DMS53 (cell line): Measurements from ENCODE around the gene RAB6D.
"Not testable (repeated sequence)": the region's sequence is repeated elsewhere in the genome, so short reads cannot be mapped to it uniquely, and the experiment has no call there.

Experiments used
- DNase-seq: peaks from one replicate; lab custom pipeline; 2025; lab: John Stamatoyannopoulos, UW

The RAB6D gene

GRCh38 chr2:131363703-131364186 lies at the start of gene RAB6D:
Gene RAB6D, minus strand, starts transcription at chr2:131364168. Its CDS starts 448 bp downstream, at chr2:131363720.
- peak; percentile 34 for DNase-seq

DNA sequence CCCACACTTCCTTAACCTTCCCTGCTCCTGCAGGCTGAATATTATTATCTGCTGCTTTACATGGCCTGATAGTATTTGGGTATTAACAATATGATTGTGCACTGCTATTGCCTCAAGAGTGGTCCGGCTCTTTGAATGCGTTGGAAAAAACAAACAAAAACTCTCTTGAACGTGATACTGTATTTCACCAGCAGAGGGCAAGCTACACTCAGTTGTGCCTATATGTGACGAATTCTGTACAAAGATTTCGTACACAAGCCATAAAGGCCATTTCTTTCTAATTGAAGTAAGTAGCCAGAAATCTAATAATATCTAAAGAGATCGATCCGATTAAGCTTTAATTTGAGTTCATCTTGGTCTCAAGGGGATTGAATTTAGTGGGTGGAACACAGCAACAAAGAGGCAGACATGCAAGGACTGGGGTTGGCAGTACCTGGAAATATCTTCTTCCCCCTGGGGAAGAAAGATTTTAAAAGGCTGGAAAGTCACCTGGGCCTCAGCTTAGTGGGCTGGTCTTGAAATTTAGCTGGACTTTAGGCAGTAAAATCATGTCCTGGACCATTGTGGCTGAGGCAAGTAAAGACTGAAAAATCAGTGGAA lies 49.3 kb upstream of the RAB6D start:
- DNase-seq = peak; percentile 49

- DNase-seq = no peak
Measured at GRCh38 chr2:131410173-131410572, 46.2 kb upstream of the RAB6D start.

DNA sequence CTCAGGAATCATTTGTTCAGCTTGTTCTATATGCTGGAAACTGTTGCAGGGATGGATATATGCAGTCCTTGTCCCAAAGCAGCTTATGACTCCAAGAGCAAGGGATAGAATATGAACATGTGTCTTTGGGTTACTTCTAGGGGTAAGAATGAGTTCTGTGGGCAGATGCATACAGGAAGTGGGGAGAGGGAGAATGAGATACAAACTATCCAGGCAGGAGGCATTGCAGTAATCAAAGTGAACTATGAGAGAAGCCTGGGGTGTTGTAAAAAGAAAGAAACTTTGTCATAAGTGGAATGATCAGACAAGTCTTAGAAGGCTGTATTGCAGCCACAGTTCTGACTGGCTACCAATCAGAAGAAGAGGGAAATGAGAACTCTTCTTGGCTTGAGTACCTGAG lies 44.8 kb upstream of the RAB6D start:
- no peak for DNase-seq

- no peak for DNase-seq
Measured at GRCh38 chr2:131408207-131408606, 44.2 kb upstream of the RAB6D start.

DNA sequence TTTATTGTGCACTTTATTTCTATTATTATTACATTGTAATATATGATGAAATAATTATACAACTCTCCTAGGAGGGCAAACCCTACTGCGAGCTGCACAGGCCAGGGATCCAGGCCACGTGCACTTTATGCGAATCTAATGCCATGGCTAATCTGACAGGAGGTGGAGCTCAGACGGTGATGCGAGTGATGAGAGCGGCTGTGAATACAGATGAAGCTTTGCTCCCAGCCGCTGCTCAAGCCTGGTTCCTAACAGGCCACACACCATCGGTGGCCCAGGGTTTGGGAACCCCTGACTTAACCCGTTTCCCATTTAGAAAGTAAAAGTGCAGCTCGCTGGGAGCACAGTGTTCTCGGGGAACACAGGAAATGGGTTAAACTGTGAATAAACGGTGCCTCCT lies 40.8 kb upstream of the RAB6D start:
- no peak for DNase-seq

GRCh38 chr2:131402320-131403039 lies 38.5 kb upstream of the RAB6D start:
- no peak for DNase-seq

- DNase-seq = no peak
Measured at GRCh38 chr2:131400849-131401248, 36.9 kb upstream of the RAB6D start.

DNA sequence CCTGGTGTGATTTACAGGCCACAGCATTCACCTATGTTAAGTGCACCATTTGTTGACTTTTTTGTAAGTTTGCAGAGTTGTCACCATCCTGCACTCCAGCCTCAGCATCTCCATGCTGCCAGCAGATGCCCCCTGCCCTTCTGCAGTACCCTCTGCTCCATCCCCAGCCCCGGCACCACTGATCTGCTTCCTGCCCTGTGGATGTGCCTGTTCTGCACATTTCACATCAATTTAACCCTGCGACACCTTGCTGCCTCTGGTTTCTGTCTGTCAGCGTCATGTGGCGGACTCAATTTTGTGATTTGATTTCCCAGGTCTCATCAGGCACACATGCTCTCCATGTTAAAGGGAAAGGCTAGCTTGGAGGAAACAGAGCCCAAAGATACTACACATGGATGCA lies 36.5 kb upstream of the RAB6D start:
- DNase-seq = not testable (repeated sequence)

- not testable (repeated sequence) for DNase-seq
Measured at GRCh38 chr2:131396209-131396608, 32.2 kb upstream of the RAB6D start.

GRCh38 chr2:131395024-131395645 lies 31.2 kb upstream of the RAB6D start:
- DNase-seq = peak; percentile 45

DNA sequence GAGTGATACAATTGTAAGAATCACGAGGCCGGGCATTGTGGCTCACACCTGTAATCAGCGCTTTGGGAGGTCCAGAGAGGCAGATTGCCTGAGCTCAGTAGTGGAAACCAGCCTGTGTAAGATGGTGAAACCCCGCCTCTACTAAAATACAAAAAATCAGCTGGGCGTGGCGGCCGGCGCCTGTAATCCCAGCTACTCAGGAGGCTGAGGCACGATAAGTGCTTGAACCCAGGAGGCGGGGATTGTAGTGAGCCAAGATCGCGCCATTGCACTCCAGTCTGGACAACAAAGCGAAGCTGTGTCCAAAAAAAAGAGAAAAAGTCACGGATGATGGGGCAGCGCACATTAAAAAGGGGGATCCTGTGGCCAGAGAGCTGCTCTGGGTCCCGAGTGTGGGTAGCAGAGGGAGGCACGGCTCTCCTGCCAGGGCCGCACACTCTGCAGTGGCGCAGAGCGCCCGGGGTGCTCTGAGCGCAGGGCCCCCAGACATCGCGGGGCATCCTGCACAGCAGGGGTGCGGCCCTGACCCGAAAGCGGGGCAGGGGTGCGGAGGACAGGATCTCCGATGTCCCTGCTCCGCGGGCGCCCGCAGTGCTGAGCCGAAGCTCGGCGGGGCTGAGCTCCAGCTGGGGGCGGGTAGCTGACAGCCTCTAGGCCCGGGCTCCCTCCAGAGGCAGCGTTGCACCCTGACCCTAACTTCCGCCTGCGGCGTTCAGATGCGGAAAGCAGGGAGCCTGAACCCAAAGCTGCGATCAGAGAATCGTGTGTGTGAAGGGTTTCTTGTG lies 30.4 kb upstream of the RAB6D start:
- DNase-seq = peak; percentile 62

- DNase-seq = not testable (repeated sequence)
Measured at GRCh38 chr2:131391953-131392352, 28.0 kb upstream of the RAB6D start.

GRCh38 chr2:131391471-131391870 lies 27.5 kb upstream of the RAB6D start:
- DNase-seq = not testable (repeated sequence)

DNA sequence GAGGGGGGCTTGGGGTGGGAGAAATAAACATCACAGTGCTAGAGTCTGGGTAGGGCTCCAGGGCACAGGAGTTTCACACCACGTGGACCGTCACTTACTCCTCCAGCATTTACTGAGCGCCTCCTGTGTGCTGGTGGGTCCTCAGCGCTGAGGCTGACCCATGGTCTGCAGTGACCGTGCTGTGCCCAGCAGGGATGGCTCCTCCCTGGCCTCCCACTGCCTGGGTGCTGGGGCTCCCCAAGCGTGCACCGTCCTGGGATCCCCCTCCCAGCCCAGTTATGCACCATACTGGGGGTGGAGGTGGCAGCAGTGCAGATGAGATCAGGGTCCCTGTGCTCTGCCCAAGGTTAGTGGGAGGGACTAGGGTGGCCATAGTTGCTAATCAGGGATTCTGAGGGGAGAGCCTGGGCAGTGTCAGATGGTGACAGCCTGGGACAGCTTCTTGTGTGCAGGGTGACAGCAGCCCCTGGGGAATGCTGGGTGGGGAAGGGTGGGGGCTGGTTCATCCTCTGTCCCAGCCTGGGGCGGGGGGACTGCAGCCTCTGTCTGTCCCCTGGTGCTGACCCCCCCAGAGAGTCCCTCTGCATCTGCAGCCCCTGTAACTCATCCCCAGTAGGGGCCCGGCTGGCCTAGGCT lies 26.6 kb upstream of the RAB6D start:
- not testable (repeated sequence) for DNase-seq

DNA sequence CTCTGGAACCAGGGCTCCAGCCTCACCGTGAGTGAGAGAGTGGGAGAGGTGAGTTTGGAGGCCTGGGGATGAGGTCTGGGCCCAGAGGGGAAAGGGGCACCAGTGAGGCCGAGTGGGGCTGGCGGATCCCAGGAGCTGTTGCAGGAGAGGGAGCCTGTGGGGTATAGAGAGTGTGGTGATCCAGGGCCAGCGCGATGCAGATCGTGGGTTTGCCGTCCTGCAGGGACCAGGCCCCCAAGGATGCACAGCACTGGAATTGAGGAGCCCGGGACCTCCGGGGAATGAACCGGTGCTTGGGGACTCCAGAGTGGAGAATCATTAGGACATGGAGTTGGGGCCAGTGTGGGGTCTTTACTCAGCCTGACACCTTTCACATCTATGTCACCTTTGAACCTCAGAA lies 25.7 kb upstream of the RAB6D start:
- DNase-seq = no peak

GRCh38 chr2:131388834-131389233 lies 24.9 kb upstream of the RAB6D start:
- DNase-seq = not testable (repeated sequence)

DNA sequence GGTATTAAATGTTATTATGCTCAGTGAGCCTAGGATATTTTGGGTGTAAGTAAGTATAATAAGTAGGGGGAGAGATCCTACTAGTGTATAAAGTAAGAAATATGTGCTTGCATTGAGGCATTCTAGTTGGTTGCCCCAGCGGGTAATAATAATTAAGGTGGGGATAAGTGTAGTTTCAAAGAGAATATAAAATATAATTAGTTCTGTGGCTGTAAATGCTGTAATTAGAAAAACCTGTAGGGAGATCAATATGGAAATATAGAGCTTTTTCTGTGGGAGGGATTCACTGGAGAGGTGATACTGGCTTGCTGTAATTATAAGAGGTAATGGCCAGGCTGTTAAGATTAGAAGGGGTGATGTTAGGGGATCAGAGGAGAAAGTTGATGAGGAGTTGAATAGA lies 9.1 kb upstream of the RAB6D start:
- DNase-seq = not testable (repeated sequence)

- DNase-seq = no peak
Measured at GRCh38 chr2:131369954-131370353, 6.0 kb upstream of the RAB6D start.

DNA sequence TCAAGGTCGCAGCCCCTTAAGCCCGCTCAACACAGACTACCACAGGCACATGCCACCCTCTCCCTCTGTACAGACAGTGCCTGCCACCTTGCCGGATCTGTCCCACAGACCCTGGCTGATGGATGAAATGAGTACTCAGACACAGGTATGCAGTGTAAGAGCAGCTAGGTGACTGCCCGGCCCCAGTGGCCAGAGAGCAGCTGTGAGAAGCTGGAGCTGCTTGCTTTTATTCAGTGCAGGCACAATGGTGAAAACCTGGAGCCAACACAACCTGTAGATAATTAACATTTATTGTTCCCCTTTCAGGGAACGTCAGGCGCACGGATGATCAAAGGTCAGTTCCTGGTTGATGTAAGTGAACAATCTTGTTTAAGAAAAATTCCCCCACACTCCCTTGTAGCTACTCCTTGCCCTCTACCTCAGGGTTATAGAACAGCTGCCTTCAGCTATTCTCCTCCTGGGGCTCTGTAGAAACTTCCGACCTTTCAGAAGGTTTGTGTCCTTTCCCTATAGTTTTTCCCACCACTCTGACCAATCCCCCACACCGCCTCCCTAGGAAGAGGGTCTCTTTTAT lies 4.6 kb upstream of the RAB6D start:
- DNase-seq = peak; percentile 9

DNA sequence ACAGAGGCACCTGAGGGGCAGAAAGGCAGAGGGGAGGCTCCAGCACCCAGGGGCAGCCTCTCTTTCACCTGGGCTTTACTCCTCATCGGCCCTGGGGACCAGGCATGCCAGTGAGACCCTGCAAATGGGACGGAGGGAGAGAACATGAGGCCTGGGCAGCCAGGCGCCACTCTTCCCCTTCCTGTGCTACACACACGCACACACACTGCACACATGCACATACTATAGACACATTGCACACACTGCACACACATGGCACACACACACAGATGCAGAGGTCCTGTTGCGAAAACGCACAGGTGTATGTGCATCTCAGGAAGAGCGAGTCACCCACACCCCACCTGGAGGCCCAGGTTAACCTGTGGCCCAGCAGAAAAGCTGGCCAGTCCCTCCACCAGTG lies 3.4 kb upstream of the RAB6D start:
- DNase-seq = no peak
